GM23338 (cell line): ENCODE measurements around the gene GNA12. TPM values are rescaled to one million over a fixed set of nuclear protein-coding genes. Genes with fewer than 3 reads are reported as not detected.

ENCODE experiments used
- ATAC-seq: fragments of 200-7000 bp; cut with Tn5 transposase; 3 replicates; pipeline ENCODE4 v1.9.1; 2020
- DNase-seq: peaks from one replicate; pipeline ENCODE4 v3.0.0-alpha.2; 2015; ENCODE audit warnings: low spot score
- H2AFZ ChIP-seq: fragments of 200-600 bp; sonication (generic); 2 replicates; pipeline ENCODE4 v1.8.0; 2016; ENCODE audit warnings: antibody characterized with exemption, mild to moderate bottlenecking, moderate library complexity
- H3F3A ChIP-seq: fragments of 200-600 bp; sonication (generic); replicated peaks from 2 replicates; pipeline ENCODE4 v1.8.0; 2017; ENCODE audit warnings: antibody characterized with exemption, mixed run types, low read depth
- H3K27ac ChIP-seq: fragments of 200-600 bp; sonication (generic); 2 replicates; pipeline ENCODE4 v1.6.1; 2016; ENCODE audit warnings: low read depth
- H3K27me3 ChIP-seq: fragments of 200-600 bp; sonication (generic); 2 replicates; pipeline ENCODE4 v1.8.0; 2016; ENCODE audit warnings: mild to moderate bottlenecking, mixed run types, moderate library complexity; ENCODE audit not compliant: insufficient read depth
- H3K36me3 ChIP-seq: fragments of 200-600 bp; sonication (generic); 2 replicates; pipeline ENCODE4 v1.8.0; 2016; ENCODE audit warnings: mild to moderate bottlenecking; ENCODE audit not compliant: insufficient read depth
- H3K4me1 ChIP-seq: fragments of 200-600 bp; sonication (generic); 2 replicates; pipeline ENCODE4 v1.8.0; 2016; ENCODE audit warnings: mild to moderate bottlenecking, moderate library complexity; ENCODE audit not compliant: insufficient read depth
- H3K4me2 ChIP-seq: fragments of 200-600 bp; sonication (generic); 2 replicates; pipeline ENCODE4 v1.7.1; 2017; ENCODE audit warnings: mixed run types
- H3K4me3 ChIP-seq: fragments of 200-600 bp; sonication (generic); 2 replicates; pipeline ENCODE4 v1.6.1; 2016; ENCODE audit warnings: mixed run types
- H3K79me2 ChIP-seq: fragments of 200-600 bp; sonication (generic); replicated peaks from 2 replicates; pipeline ENCODE4 v1.8.0; 2017; ENCODE audit warnings: mild to moderate bottlenecking; ENCODE audit not compliant: insufficient read depth
- H3K9me2 ChIP-seq: fragments of 200-600 bp; sonication (generic); 2 replicates; pipeline ENCODE4 v1.8.0; 2017; ENCODE audit not compliant: insufficient read depth
- H4K20me1 ChIP-seq: fragments of 200-600 bp; sonication (generic); replicated peaks from 2 replicates; pipeline ENCODE4 v1.8.0; 2017; ENCODE audit warnings: mild to moderate bottlenecking; ENCODE audit not compliant: insufficient read depth
- H3K27ac Mint-ChIP-seq: 2 replicates; pipeline ENCODE4 v1.8.0; 2020; ENCODE audit warnings: inconsistent platforms, mild to moderate bottlenecking, moderate library complexity, mixed read lengths
- H3K27me3 Mint-ChIP-seq: 3 replicates; pipeline ENCODE4 v1.8.0; 2022; ENCODE audit warnings: low read depth, mild to moderate bottlenecking, moderate library complexity, mixed read lengths, inconsistent platforms; ENCODE audit not compliant: insufficient read depth, poor library complexity
- H3K36me3 Mint-ChIP-seq: 3 replicates; pipeline ENCODE4 v1.8.0; 2021; ENCODE audit warnings: low read depth, mild to moderate bottlenecking, inconsistent platforms, moderate library complexity, mixed read lengths
- H3K4me1 Mint-ChIP-seq: 3 replicates; pipeline ENCODE4 v1.8.0; 2020; ENCODE audit warnings: mild to moderate bottlenecking, inconsistent platforms, mixed read lengths
- H3K4me3 Mint-ChIP-seq: 3 replicates; pipeline ENCODE4 v1.8.0; 2021; ENCODE audit warnings: moderate library complexity, mild to moderate bottlenecking, inconsistent platforms, mixed read lengths
- H3K9me3 Mint-ChIP-seq: 3 replicates; pipeline ENCODE4 v1.8.0; 2020; ENCODE audit warnings: moderate library complexity, mild to moderate bottlenecking, inconsistent platforms, mixed read lengths
- CREB1 ChIP-seq: fragments of 250-450 bp; sonication (Bioruptor Pico); IDR thresholded peaks from 2 replicates; pipeline ENCODE4 v1.5.0; 2020; ENCODE audit warnings: low read depth, mild to moderate bottlenecking, moderate library complexity
- EZH2 ChIP-seq: fragments of 200-600 bp; sonication (generic); IDR thresholded peaks from one replicate; pipeline ENCODE4 v1.8.0; 2017; ENCODE audit warnings: antibody characterized with exemption, mild to moderate bottlenecking, low read depth; ENCODE audit not compliant: unreplicated experiment
- EZH2phosphoT487 ChIP-seq: fragments of 200-600 bp; sonication (generic); IDR thresholded peaks from one replicate; pipeline ENCODE4 v1.8.1; 2018; ENCODE audit warnings: antibody characterized with exemption; ENCODE audit not compliant: unreplicated experiment
- JUNB ChIP-seq: IDR thresholded peaks from one replicate; pipeline ENCODE4 v1.6.1; 2016; ENCODE audit warnings: antibody characterized with exemption; ENCODE audit not compliant: unreplicated experiment
- NANOG ChIP-seq: IDR thresholded peaks from 2 replicates; pipeline ENCODE4 v1.6.1; 2016; ENCODE audit warnings: antibody characterized with exemption, borderline replicate concordance
- POLR2AphosphoS5 ChIP-seq: IDR thresholded peaks from 2 replicates; pipeline ENCODE4 v1.6.1; 2016; ENCODE audit warnings: antibody characterized with exemption, low read depth
- STAT1 ChIP-seq: IDR thresholded peaks from one replicate; pipeline ENCODE4 v1.6.1; 2016; ENCODE audit warnings: antibody characterized with exemption; ENCODE audit not compliant: unreplicated experiment
- ZNF114 ChIP-seq: fragments of 250-450 bp; sonication (Bioruptor Pico); IDR thresholded peaks from 2 replicates; pipeline ENCODE4 v1.5.0; 2020; ENCODE audit warnings: mild to moderate bottlenecking, moderate library complexity
- ZNF331 ChIP-seq: fragments of 250-450 bp; sonication (Bioruptor Pico); IDR thresholded peaks from 2 replicates; pipeline ENCODE4 v1.5.0; 2020; ENCODE audit warnings: low read depth, mild to moderate bottlenecking, moderate library complexity
- polyA plus RNA-seq: library from polyadenylated mRNA; unstranded; fragments of >200 nt; fragmentation: Nextera tagmentation; extraction: Ambion mirVana; gene quantifications from 2 replicates; pipeline ENCODE4 v1.2.1, GENCODE V29; 2016
- total RNA-seq: library from RNA; depleted of rRNA; stranded (reverse); fragments of >200 nt; shearing (Covaris generic); gene quantifications from 2 replicates; pipeline ENCODE4 v1.2.3, GENCODE V29; 2014
- TF ChIP-seq, protein P1 (sequence below): IDR thresholded peaks from 2 replicates; pipeline ENCODE4 v1.6.1; 2016; ENCODE audit warnings: antibody characterized with exemption
- TF ChIP-seq, protein P2 (sequence below): IDR thresholded peaks from one replicate; pipeline ENCODE4 v1.6.1; 2018; ENCODE audit warnings: antibody characterized with exemption; ENCODE audit not compliant: unreplicated experiment
- TF ChIP-seq, protein P3 (sequence below): fragments of 250-450 bp; sonication (Bioruptor Pico); IDR thresholded peaks from 2 replicates; pipeline ENCODE4 v1.5.0; 2020; ENCODE audit warnings: mild to moderate bottlenecking, moderate library complexity
- TF ChIP-seq, protein P4 (sequence below), 2 experiments: fragments of 200-600 bp in 1 of 2; sonication (generic) in 1 of 2; conservative IDR thresholded peaks; 2 replicates each; pipeline versions ENCODE4 v1.5.1 to v1.6.1; 2016 to 2017; ENCODE audit warnings: antibody characterized with exemption in 2 of 2, low read depth in 2 of 2, mild to moderate bottlenecking in 2 of 2, moderate library complexity in 1 of 2

Gene GNA12
- total and polyA plus RNA-seq, 2 experiments from 2014 or later, result 24.0 to 87.7 TPM

DNA sequence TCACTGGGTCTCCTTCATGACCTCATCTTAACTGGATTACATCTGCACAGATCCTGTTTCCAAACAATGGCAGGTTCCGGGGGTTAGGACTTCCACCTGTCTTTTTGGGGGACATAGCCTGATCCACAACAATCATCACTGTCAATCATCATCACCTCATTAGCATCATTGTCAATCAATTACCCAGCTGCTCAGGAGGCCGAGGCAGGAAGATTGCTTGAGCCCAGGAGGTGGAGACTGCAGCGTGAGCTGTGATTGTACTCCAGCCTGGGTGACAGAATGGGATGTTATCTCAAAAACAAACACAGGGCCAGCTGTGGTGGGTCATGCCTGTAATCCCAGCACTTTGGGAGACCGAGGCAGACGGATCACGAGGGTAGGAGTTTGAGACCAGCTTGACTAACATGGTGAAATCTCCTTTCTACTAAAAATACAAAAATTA lies 137.4 kb downstream of the GNA12 start:
- H3K4me1 ChIP-seq, result no peaks in the 10 kb centered on the region
- H4K20me1 ChIP-seq, result no peaks in the 10 kb centered on the region
- no peaks in the 10 kb centered on the region for H3K79me2 ChIP-seq
- no peak overlapping the region for H3K27ac ChIP-seq
- no peak overlapping the region for H3K4me2 ChIP-seq
- Mint-ChIP-seq H3K9me3 (0 out of 3 replicates have a peak, but pooled peaks cover 2% of the 10 kb centered on the region), H3K36me3 (peaks cover 4% of the 10 kb centered on the region; the same call in 1 of the 3 replicates), H3K27ac (no peak overlapping the region; the same call in 1 of the 2 replicates), H3K27me3 (peaks cover 14% of the 10 kb centered on the region), H3K4me1 (peaks cover 13% of the 10 kb centered on the region), H3K4me3 (no peak overlapping the region)
- H3K36me3 ChIP-seq, result no peaks in the 10 kb centered on the region
- TF ChIP-seq, protein P1, sequence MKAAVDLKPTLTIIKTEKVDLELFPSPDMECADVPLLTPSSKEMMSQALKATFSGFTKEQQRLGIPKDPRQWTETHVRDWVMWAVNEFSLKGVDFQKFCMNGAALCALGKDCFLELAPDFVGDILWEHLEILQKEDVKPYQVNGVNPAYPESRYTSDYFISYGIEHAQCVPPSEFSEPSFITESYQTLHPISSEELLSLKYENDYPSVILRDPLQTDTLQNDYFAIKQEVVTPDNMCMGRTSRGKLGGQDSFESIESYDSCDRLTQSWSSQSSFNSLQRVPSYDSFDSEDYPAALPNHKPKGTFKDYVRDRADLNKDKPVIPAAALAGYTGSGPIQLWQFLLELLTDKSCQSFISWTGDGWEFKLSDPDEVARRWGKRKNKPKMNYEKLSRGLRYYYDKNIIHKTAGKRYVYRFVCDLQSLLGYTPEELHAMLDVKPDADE, result no peak
- TF ChIP-seq ZNF114 (no peak), POLR2AphosphoS5 (no peak), EZH2phosphoT487 (no peak), CREB1 (CRISPR knock-in tag) (no peak), JUNB (no peak), ZNF331 (no peak), EZH2 (no peak), NANOG (no peak), STAT1 (no peak)
- TF ChIP-seq, protein P2, sequence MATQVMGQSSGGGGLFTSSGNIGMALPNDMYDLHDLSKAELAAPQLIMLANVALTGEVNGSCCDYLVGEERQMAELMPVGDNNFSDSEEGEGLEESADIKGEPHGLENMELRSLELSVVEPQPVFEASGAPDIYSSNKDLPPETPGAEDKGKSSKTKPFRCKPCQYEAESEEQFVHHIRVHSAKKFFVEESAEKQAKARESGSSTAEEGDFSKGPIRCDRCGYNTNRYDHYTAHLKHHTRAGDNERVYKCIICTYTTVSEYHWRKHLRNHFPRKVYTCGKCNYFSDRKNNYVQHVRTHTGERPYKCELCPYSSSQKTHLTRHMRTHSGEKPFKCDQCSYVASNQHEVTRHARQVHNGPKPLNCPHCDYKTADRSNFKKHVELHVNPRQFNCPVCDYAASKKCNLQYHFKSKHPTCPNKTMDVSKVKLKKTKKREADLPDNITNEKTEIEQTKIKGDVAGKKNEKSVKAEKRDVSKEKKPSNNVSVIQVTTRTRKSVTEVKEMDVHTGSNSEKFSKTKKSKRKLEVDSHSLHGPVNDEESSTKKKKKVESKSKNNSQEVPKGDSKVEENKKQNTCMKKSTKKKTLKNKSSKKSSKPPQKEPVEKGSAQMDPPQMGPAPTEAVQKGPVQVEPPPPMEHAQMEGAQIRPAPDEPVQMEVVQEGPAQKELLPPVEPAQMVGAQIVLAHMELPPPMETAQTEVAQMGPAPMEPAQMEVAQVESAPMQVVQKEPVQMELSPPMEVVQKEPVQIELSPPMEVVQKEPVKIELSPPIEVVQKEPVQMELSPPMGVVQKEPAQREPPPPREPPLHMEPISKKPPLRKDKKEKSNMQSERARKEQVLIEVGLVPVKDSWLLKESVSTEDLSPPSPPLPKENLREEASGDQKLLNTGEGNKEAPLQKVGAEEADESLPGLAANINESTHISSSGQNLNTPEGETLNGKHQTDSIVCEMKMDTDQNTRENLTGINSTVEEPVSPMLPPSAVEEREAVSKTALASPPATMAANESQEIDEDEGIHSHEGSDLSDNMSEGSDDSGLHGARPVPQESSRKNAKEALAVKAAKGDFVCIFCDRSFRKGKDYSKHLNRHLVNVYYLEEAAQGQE, result no peak
- TF ChIP-seq, protein P3, sequence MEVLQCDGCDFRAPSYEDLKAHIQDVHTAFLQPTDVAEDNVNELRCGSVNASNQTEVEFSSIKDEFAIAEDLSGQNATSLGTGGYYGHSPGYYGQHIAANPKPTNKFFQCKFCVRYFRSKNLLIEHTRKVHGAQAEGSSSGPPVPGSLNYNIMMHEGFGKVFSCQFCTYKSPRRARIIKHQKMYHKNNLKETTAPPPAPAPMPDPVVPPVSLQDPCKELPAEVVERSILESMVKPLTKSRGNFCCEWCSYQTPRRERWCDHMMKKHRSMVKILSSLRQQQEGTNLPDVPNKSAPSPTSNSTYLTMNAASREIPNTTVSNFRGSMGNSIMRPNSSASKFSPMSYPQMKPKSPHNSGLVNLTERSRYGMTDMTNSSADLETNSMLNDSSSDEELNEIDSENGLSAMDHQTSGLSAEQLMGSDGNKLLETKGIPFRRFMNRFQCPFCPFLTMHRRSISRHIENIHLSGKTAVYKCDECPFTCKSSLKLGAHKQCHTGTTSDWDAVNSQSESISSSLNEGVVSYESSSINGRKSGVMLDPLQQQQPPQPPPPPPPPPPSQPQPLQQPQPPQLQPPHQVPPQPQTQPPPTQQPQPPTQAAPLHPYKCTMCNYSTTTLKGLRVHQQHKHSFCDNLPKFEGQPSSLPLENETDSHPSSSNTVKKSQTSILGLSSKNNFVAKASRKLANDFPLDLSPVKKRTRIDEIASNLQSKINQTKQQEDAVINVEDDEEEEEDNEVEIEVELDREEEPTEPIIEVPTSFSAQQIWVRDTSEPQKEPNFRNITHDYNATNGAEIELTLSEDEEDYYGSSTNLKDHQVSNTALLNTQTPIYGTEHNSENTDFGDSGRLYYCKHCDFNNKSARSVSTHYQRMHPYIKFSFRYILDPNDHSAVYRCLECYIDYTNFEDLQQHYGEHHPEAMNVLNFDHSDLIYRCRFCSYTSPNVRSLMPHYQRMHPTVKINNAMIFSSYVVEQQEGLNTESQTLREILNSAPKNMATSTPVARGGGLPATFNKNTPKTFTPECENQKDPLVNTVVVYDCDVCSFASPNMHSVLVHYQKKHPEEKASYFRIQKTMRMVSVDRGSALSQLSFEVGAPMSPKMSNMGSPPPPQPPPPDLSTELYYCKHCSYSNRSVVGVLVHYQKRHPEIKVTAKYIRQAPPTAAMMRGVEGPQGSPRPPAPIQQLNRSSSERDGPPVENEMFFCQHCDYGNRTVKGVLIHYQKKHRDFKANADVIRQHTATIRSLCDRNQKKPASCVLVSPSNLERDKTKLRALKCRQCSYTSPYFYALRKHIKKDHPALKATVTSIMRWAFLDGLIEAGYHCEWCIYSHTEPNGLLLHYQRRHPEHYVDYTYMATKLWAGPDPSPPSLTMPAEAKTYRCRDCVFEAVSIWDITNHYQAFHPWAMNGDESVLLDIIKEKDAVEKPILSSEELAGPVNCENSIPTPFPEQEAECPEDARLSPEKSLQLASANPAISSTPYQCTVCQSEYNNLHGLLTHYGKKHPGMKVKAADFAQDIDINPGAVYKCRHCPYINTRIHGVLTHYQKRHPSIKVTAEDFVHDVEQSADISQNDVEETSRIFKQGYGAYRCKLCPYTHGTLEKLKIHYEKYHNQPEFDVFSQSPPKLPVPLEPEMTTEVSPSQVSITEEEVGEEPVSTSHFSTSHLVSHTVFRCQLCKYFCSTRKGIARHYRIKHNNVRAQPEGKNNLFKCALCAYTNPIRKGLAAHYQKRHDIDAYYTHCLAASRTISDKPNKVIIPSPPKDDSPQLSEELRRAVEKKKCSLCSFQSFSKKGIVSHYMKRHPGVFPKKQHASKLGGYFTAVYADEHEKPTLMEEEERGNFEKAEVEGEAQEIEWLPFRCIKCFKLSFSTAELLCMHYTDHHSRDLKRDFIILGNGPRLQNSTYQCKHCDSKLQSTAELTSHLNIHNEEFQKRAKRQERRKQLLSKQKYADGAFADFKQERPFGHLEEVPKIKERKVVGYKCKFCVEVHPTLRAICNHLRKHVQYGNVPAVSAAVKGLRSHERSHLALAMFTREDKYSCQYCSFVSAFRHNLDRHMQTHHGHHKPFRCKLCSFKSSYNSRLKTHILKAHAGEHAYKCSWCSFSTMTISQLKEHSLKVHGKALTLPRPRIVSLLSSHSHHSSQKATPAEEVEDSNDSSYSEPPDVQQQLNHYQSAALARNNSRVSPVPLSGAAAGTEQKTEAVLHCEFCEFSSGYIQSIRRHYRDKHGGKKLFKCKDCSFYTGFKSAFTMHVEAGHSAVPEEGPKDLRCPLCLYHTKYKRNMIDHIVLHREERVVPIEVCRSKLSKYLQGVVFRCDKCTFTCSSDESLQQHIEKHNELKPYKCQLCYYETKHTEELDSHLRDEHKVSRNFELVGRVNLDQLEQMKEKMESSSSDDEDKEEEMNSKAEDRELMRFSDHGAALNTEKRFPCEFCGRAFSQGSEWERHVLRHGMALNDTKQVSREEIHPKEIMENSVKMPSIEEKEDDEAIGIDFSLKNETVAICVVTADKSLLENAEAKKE (CRISPR knock-in tag), result no peak
- TF ChIP-seq, protein P4, sequence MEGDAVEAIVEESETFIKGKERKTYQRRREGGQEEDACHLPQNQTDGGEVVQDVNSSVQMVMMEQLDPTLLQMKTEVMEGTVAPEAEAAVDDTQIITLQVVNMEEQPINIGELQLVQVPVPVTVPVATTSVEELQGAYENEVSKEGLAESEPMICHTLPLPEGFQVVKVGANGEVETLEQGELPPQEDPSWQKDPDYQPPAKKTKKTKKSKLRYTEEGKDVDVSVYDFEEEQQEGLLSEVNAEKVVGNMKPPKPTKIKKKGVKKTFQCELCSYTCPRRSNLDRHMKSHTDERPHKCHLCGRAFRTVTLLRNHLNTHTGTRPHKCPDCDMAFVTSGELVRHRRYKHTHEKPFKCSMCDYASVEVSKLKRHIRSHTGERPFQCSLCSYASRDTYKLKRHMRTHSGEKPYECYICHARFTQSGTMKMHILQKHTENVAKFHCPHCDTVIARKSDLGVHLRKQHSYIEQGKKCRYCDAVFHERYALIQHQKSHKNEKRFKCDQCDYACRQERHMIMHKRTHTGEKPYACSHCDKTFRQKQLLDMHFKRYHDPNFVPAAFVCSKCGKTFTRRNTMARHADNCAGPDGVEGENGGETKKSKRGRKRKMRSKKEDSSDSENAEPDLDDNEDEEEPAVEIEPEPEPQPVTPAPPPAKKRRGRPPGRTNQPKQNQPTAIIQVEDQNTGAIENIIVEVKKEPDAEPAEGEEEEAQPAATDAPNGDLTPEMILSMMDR (conservative IDR thresholded peaks at IDR 0.05; ENCODE audit: low read depth in 2 of 2), result no peak
- H3K4me3 ChIP-seq, result no peak overlapping the region
- DNase-seq (no peak), ATAC-seq (no peak)
- no peaks in the 10 kb centered on the region for H3F3A ChIP-seq
- no peaks in the 10 kb centered on the region for H3K9me2 ChIP-seq
- H3K27me3 ChIP-seq, result no peaks in the 10 kb centered on the region
- no peak overlapping the region for H2AFZ ChIP-seq
